HCT116 (cell line): ENCODE data around the gene SRSF11.

Experiments
- CEBPB ChIP-seq: IDR thresholded peaks from 2 replicates; pipeline ENCODE4 v1.6.1; 2012; ENCODE audit warnings: low read depth
- CTCF ChIP-seq, 3 experiments: fragments of 200-600 bp in 1 of 3; sonication (generic) in 1 of 3; IDR thresholded peaks in 2 of 3; conservative IDR thresholded peaks in 1 of 3; 2 replicates each; pipeline ENCODE4 v1.5.1; 2012 to 2017; ENCODE audit warnings: low read depth in 2 of 3, low read length in 2 of 3, antibody characterized with exemption in 1 of 3, borderline replicate concordance in 1 of 3, control low read depth in 1 of 3, mild to moderate bottlenecking in 1 of 3, mixed read lengths in 1 of 3, mixed run types in 1 of 3, moderate library complexity in 1 of 3; ENCODE audit not compliant: insufficient read depth in 1 of 3
- EGR1 ChIP-seq: IDR thresholded peaks from 2 replicates; pipeline ENCODE4 v1.6.1; 2012; ENCODE audit warnings: low read depth
- ELF1 ChIP-seq: IDR thresholded peaks from 2 replicates; pipeline ENCODE4 v1.6.1; 2012; ENCODE audit warnings: low read depth, borderline replicate concordance
- EZH2 ChIP-seq: fragments of 200-600 bp; sonication (generic); IDR thresholded peaks from 2 replicates; pipeline ENCODE4 v1.6.1; 2017; ENCODE audit warnings: antibody characterized with exemption, mixed run types
- EZH2phosphoT487 ChIP-seq: fragments of 200-600 bp; IDR thresholded peaks from 2 replicates; pipeline ENCODE4 v1.6.1; 2018; ENCODE audit warnings: antibody characterized with exemption, borderline replicate concordance
- JUND ChIP-seq: IDR thresholded peaks from 2 replicates; pipeline ENCODE4 v1.6.1; 2012
- MAX ChIP-seq: IDR thresholded peaks from 2 replicates; pipeline ENCODE4 v1.6.1; 2012
- POLR2A ChIP-seq: IDR thresholded peaks from 2 replicates; pipeline ENCODE4 v1.7.0; 2011; ENCODE audit warnings: borderline replicate concordance; ENCODE audit not compliant: insufficient read depth, insufficient read length; ENCODE audit errors: extremely low read depth
- POLR2AphosphoS5 ChIP-seq: IDR thresholded peaks from 2 replicates; pipeline ENCODE4 v1.6.1; 2011; ENCODE audit warnings: mild to moderate bottlenecking, low read depth, low read length, moderate library complexity
- RAD21 ChIP-seq: IDR thresholded peaks from 2 replicates; pipeline ENCODE4 v1.6.1; 2012; ENCODE audit warnings: low read depth, mild to moderate bottlenecking
- SIN3A ChIP-seq: IDR thresholded peaks from 2 replicates; pipeline ENCODE4 v1.6.1; 2012; ENCODE audit warnings: low read depth
- YY1 ChIP-seq: IDR thresholded peaks from 2 replicates; pipeline ENCODE4 v1.6.1; 2011; ENCODE audit warnings: low read length, low read depth, moderate library complexity, mild to moderate bottlenecking; ENCODE audit not compliant: insufficient replicate concordance; ENCODE audit errors: extremely low read depth
- TF ChIP-seq, protein P1 (sequence below): IDR thresholded peaks from 2 replicates; pipeline ENCODE4 v1.6.1; 2012; ENCODE audit warnings: low read depth

GRCh38 chr1:70299472-70299871 lies 78.3 kb downstream of the SRSF11 start:
- TF ChIP-seq EZH2phosphoT487 (no peak), MAX (no peak), ELF1 (no peak), EZH2 (no peak), CTCF (IDR thresholded peaks at IDR 0.05 in 2 of 3, conservative IDR thresholded peaks at IDR 0.05 in 1 of 3; ENCODE audit: borderline replicate concordance in 1 of 3, insufficient read depth in 1 of 3, low read depth in 2 of 3, low read length in 2 of 3) (no peak), JUND (no peak), RAD21 (no peak), POLR2A (no peak), POLR2AphosphoS5 (no peak), SIN3A (no peak), YY1 (no peak), CEBPB (no peak), EGR1 (no peak)
- TF ChIP-seq, protein P1, sequence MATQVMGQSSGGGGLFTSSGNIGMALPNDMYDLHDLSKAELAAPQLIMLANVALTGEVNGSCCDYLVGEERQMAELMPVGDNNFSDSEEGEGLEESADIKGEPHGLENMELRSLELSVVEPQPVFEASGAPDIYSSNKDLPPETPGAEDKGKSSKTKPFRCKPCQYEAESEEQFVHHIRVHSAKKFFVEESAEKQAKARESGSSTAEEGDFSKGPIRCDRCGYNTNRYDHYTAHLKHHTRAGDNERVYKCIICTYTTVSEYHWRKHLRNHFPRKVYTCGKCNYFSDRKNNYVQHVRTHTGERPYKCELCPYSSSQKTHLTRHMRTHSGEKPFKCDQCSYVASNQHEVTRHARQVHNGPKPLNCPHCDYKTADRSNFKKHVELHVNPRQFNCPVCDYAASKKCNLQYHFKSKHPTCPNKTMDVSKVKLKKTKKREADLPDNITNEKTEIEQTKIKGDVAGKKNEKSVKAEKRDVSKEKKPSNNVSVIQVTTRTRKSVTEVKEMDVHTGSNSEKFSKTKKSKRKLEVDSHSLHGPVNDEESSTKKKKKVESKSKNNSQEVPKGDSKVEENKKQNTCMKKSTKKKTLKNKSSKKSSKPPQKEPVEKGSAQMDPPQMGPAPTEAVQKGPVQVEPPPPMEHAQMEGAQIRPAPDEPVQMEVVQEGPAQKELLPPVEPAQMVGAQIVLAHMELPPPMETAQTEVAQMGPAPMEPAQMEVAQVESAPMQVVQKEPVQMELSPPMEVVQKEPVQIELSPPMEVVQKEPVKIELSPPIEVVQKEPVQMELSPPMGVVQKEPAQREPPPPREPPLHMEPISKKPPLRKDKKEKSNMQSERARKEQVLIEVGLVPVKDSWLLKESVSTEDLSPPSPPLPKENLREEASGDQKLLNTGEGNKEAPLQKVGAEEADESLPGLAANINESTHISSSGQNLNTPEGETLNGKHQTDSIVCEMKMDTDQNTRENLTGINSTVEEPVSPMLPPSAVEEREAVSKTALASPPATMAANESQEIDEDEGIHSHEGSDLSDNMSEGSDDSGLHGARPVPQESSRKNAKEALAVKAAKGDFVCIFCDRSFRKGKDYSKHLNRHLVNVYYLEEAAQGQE = no peak
